ENCODE results near the gene PLCXD3. TPM values are rescaled to one million over a fixed set of nuclear protein-coding genes. Genes with fewer than 3 reads are reported as not detected.

Gene PLCXD3
- total RNA-seq, 6 donors from 2014 or later: 1.0 to 2.9 (median 2.2) TPM

DNA sequence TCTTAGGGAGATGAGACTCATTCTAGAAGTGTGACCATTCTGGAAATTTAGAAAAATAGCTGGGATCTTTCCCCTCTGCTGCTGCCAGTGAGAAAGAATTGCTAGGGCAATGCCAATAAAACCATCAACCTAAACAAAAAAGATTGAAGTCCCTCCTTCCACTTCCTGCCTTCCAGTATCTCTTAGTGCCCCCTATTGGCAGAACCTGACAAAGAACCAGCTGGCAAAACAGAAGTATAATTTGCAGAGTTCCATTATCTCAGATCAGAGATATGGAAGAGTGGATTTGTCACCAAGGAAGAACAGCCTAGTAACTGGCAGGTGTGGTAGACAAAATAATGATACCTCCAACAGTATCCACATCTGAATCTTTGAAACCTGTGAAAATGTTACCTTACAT lies 13.8 kb upstream of the PLCXD3 start:
- no peak for TF ChIP-seq POLR2AphosphoS5 (IDR thresholded peaks at IDR 0.05)
- TF ChIP-seq, protein P1, sequence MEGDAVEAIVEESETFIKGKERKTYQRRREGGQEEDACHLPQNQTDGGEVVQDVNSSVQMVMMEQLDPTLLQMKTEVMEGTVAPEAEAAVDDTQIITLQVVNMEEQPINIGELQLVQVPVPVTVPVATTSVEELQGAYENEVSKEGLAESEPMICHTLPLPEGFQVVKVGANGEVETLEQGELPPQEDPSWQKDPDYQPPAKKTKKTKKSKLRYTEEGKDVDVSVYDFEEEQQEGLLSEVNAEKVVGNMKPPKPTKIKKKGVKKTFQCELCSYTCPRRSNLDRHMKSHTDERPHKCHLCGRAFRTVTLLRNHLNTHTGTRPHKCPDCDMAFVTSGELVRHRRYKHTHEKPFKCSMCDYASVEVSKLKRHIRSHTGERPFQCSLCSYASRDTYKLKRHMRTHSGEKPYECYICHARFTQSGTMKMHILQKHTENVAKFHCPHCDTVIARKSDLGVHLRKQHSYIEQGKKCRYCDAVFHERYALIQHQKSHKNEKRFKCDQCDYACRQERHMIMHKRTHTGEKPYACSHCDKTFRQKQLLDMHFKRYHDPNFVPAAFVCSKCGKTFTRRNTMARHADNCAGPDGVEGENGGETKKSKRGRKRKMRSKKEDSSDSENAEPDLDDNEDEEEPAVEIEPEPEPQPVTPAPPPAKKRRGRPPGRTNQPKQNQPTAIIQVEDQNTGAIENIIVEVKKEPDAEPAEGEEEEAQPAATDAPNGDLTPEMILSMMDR (IDR thresholded peaks at IDR 0.05): peak in 1 of 6 experiments; percentile 13
- Histone ChIP-seq H3K36me3 (no peaks in the 10 kb centered on the region), H3K4me3 (no peak overlapping the region), H3K27me3 (no peaks in the 10 kb centered on the region), H3K9me3 (no peaks in the 10 kb centered on the region), H3K4me1 (no peaks in the 10 kb centered on the region), H3K27ac (no peak overlapping the region)
- no peak for ATAC-seq (ENCODE audit: low FRiP score in 2 of 2)
- no peak for DNase-seq

DNA sequence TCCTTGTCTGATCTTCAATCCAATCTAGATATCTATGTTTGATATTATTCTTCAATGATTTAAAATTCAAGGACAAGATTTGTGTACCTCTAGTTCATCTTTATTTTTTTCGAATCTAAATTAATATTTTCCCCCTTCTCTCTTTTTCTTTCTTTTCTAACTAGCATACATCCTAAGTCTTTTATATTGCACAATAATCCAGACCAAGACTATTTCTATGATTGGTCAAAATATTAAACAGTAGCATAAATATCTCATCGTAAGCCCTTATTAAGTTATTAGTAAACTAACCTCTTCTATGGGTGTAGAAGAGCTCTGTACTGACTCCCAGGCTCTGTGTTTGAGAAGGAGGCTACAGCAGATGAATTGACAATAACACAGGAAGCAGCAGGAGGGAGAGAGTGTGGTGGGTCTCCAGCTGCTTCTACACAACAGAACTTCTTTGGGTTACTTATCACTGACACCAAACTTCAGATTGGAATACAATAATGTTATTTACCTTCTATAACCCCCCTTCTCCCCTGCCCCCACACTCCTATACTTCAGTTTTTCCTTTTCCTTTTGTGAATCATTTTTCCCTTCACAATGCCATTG lies 11.9 kb upstream of the PLCXD3 start:
- Histone ChIP-seq H3K4me3 (no peak overlapping the region), H3K36me3 (no peaks in the 10 kb centered on the region), H3K27me3 (no peaks in the 10 kb centered on the region), H3K9me3 (no peaks in the 10 kb centered on the region), H3K4me1 (no peaks in the 10 kb centered on the region), H3K27ac (no peak overlapping the region)
- no peak for TF ChIP-seq POLR2A (IDR thresholded peaks at IDR 0.05)
- TF ChIP-seq, protein P1 (IDR thresholded peaks at IDR 0.05): no peak
- DNase-seq (no peak), ATAC-seq (ENCODE audit: low FRiP score in 2 of 2) (no peak)
- 73 to 78% methylated on average over 2 of the region's 2 CpGs for WGBS, 2 donors

DNA sequence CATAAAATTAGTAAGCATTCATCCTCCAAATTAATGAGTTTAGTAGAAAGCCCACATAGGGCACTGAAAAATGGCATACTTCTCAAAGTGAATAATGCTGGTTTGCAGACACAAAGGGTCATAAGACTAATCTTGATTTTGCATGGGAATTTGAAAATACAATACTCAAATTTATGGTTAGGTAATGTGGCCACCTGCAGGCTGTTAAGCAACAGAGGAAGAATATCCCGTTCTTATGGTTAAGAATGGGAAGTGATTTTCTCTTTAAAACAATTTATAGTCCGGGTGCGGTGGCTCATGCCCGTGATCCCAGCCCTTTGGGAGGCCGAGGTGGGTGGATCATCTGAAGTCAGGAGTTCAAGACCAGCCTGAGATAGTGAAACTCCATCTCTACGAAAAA lies 9.4 kb upstream of the PLCXD3 start:
- DNase-seq (no peak), ATAC-seq (ENCODE audit: low FRiP score in 2 of 2) (no peak)
- Histone ChIP-seq H3K4me1 (no peaks in the 10 kb centered on the region), H3K27ac (no peak overlapping the region), H3K27me3 (no peaks in the 10 kb centered on the region), H3K4me3 (no peak overlapping the region), H3K9me3 (no peaks in the 10 kb centered on the region), H3K36me3 (no peaks in the 10 kb centered on the region)
- TF ChIP-seq EP300 (IDR thresholded peaks at IDR 0.05) (no peak), POLR2AphosphoS5 (IDR thresholded peaks at IDR 0.05) (no peak), POLR2A (IDR thresholded peaks at IDR 0.05) (no peak)
- TF ChIP-seq, protein P1 (IDR thresholded peaks at IDR 0.05): no peak
- WGBS, 2 donors: 72 to 75% methylated on average over 6 of the region's 6 CpGs

DNA sequence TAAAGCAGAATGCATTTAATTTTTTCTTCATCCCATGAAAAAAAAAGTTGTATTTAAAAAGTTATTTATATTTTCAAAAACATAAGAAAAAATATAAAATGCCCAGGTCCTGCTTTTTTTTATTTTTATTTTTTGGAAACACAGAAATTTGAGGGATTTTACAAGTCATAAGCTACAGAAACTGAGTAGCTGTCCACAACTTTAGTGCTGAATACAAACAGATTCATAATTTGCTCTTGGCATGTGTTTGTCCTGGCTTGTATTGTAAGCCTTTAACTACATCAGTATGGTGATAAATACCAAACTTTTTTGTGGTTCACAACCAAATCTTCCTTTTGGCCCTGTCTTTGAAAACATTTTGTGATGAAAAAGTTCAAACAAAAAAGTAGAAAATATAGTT lies 7.5 kb upstream of the PLCXD3 start:
- Histone ChIP-seq H3K36me3 (no peaks in the 10 kb centered on the region), H3K4me1 (no peaks in the 10 kb centered on the region), H3K9me3 (no peaks in the 10 kb centered on the region), H3K27me3 (no peaks in the 10 kb centered on the region), H3K4me3 (no peak overlapping the region), H3K27ac (no peak overlapping the region)
- ATAC-seq (ENCODE audit: low FRiP score in 2 of 2): no peak
- no peak for TF ChIP-seq POLR2A (IDR thresholded peaks at IDR 0.05)
- TF ChIP-seq, protein P1 (IDR thresholded peaks at IDR 0.05): no peak
- TF ChIP-seq EP300 (IDR thresholded peaks at IDR 0.05): no peak
- no peak for TF ChIP-seq POLR2AphosphoS5 (IDR thresholded peaks at IDR 0.05)
- DNase-seq: no peak

DNA sequence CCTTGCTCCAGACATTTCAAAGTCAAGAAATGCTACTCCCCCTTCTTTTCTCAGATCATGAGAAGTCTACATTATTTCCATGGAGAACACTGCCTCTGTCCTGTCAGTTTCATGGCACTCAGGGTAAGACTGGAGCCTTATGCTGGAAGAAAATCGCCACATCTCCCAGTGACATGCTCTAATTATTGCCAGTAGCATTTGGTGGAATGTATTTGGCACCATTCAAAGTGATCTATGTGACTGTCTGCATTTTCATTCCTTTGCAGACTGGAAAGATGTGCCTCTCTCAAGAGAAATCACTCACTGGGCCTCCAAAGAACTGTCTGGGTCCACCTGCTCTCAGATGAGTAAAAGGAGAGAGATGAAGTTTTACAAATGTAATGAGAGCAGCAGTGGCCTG lies 840 bp upstream of the PLCXD3 start:
- 74 to 100% methylated on average over 1 of the region's 1 CpG for WGBS, 2 donors
- TF ChIP-seq POLR2AphosphoS5 (IDR thresholded peaks at IDR 0.05) (no peak), POLR2A (IDR thresholded peaks at IDR 0.05) (no peak), EP300 (IDR thresholded peaks at IDR 0.05) (no peak)
- TF ChIP-seq, protein P1 (IDR thresholded peaks at IDR 0.05): no peak

More for the DNA sequence above, 840 bp upstream of the PLCXD3 start:
- no peak for ATAC-seq (ENCODE audit: low FRiP score in 2 of 2)
- Histone ChIP-seq H3K4me1 (peaks cover 0 to 14% (median 6%) of the 10 kb centered on the region in 4 donors), H3K4me3 (no peak overlapping the region), H3K27me3 (peaks cover 0 to 6% (median 2%) of the 10 kb centered on the region in 4 donors), H3K36me3 (no peaks in the 10 kb centered on the region), H3K9me3 (no peaks in the 10 kb centered on the region), H3K27ac (no peak overlapping the region)
- DNase-seq: no peak

Measured in upper lobe of left lung (tissue), 6 donors.